A549 (cell line): Measurements from ENCODE around the gene ABCC4. TPM values are rescaled to one million over a fixed set of nuclear protein-coding genes. Genes with fewer than 3 reads are reported as not detected.

Experiments
- ATAC-seq, 2 experiments: fragments of 200-7000 bp in 1 of 2; fragments of >200 bp in 1 of 2; cut with Nextera tagmentation in 1 of 2; cut with Tn5 transposase in 1 of 2; 3 replicates each; pipeline versions ENCODE4 v1.8.0 to v1.9.1; 2018 to 2020; ENCODE audit warnings: mild to moderate bottlenecking in 1 of 2, moderate library complexity in 1 of 2
- CTCF ChIA-PET: fragments of 300-600 bp; sonication (Branson Sonifier 250); formaldehyde crosslinking; extraction: SDS; loops from one replicate; lab custom pipeline; 2021; ENCODE audit warnings: antibody characterized with exemption, inconsistent platforms; lab: Yijun Ruan, JAX
- POLR2A ChIA-PET: fragments of 350-600 bp; formaldehyde crosslinking; extraction: SDS; loops from one replicate; lab custom pipeline; 2021; ENCODE audit warnings: antibody characterized with exemption, inconsistent platforms; lab: Yijun Ruan, JAX
- DNase-seq, 2 experiments: peaks; one replicate each; pipeline versions ENCODE4 v3.0.0 to v3.0.0-alpha.2; 2011 to 2016; ENCODE audit warnings: low read depth in 1 of 2, low spot score in 1 of 2
- FAIRE-seq: peaks from 2 replicates; lab custom pipeline; 2011; peaks lifted over from hg19 to GRCh38; lab: Jason Lieb, UNC
- H3K27ac ChIP-seq, 2 experiments: fragments of >200 bp; sonication (Bioruptor Twin); formaldehyde crosslinking; 3 replicates each; pipeline ENCODE4 v1.5.1; 2016 to 2017
- H3K4me1 ChIP-seq: fragments of >200 bp; sonication (Bioruptor Twin); formaldehyde crosslinking; 3 replicates; pipeline ENCODE4 v1.6.1; 2016
- H3K4me2 ChIP-seq: fragments of >200 bp; sonication (Bioruptor Twin); formaldehyde crosslinking; 3 replicates; pipeline ENCODE4 v1.6.1; 2016
- H3K4me3 ChIP-seq: fragments of >200 bp; sonication (Bioruptor Twin); formaldehyde crosslinking; 3 replicates; pipeline ENCODE4 v1.5.1; 2016
- H3K9me3 ChIP-seq: fragments of >200 bp; sonication (Bioruptor Twin); formaldehyde crosslinking; 3 replicates; pipeline ENCODE4 v1.6.1; 2016
- BHLHE40 ChIP-seq: IDR thresholded peaks from 2 replicates; pipeline ENCODE4 v1.6.1; 2012; ENCODE audit warnings: low read depth, low read length, inconsistent platforms
- CBX8 ChIP-seq: fragments of 200-600 bp; sonication (generic); IDR thresholded peaks from 2 replicates; pipeline ENCODE4 v1.6.1; 2016
- EHF ChIP-seq: fragments of 250-450 bp; sonication (Bioruptor Pico); IDR thresholded peaks from 2 replicates; pipeline ENCODE4 v1.5.0; 2020; ENCODE audit warnings: mild to moderate bottlenecking
- EP300 ChIP-seq, 2 experiments: fragments of >200 bp; sonication (Bioruptor Twin); formaldehyde crosslinking; IDR thresholded peaks; 2 replicates in 1 of 2; 3 replicates in 1 of 2; pipeline ENCODE4 v1.6.1; 2016 to 2017
- HDAC2 ChIP-seq: fragments of 200-600 bp; sonication (generic); IDR thresholded peaks from 2 replicates; pipeline ENCODE4 v1.6.1; 2016
- HEYL ChIP-seq: fragments of 250-450 bp; sonication (Bioruptor Pico); IDR thresholded peaks from 2 replicates; pipeline ENCODE4 v1.8.0; 2021; ENCODE audit warnings: mild to moderate bottlenecking, moderate library complexity
- KDM5A ChIP-seq: fragments of 200-600 bp; sonication (generic); IDR thresholded peaks from 2 replicates; pipeline ENCODE4 v1.6.1; 2016; ENCODE audit warnings: antibody characterized with exemption, mild to moderate bottlenecking
- POLR2A ChIP-seq: IDR thresholded peaks from 2 replicates; pipeline ENCODE4 v1.6.1; 2012; ENCODE audit warnings: mild to moderate bottlenecking, low read length
- RCOR1 ChIP-seq: fragments of 150-350 bp; IDR thresholded peaks from 2 replicates; pipeline ENCODE4 v1.6.1; 2014; ENCODE audit warnings: antibody characterized with exemption, low read length, low read depth
- WGBS: methylation state at CpG from one replicate; pipeline ENCODE4 v1.1.6; 2017; ENCODE audit errors: missing lambda C conversion rate; 5-methylcytosine and 5-hydroxymethylcytosine counted together
- polyA plus RNA-seq, 4 experiments: library from polyadenylated mRNA; depleted of rRNA in 3 of 4; stranded (reverse); fragments of >200 nt; fragmentation: RNase III in 1 of 4; extraction: RNeasy Plus Mini Kit Qiagen cat#74134 plus additional on column Dnase treatment in 1 of 4; gene quantifications; 2 replicates in 3 of 4; 3 replicates in 1 of 4; pipeline ENCODE4 v1.2.3, GENCODE V29; 2011 to 2017
- small RNA-seq, 6 experiments: library from RNA; depleted of rRNA; stranded (forward); fragments of <200 nt; gene quantifications; one replicate each; pipeline ENCODE3, GENCODE V24; 2012
- TF ChIP-seq, protein P1 (sequence below): IDR thresholded peaks from 2 replicates; pipeline ENCODE4 v1.6.1; 2012

ABCC4 gene
- polyA plus RNA-seq, 2 of the 4 experiments (the other 2 are of a cell fraction) = 23.5 to 56.2 TPM

GRCh38 chr13:94974015-94974951 lies 327.0 kb downstream of the ABCC4 start:
- FAIRE-seq = no peak
- no peak overlapping the region for H3K4me3 ChIP-seq
- no peak for TF ChIP-seq BHLHE40
- no peak for TF ChIP-seq RCOR1
- no peak for TF ChIP-seq CBX8
- no peak for TF ChIP-seq HDAC2
- no peak for TF ChIP-seq HEYL (CRISPR knock-in tag)
- TF ChIP-seq, all 56 proteins: peak for 0
- no peak overlapping the region for H3K4me2 ChIP-seq
- no peaks in the 10 kb centered on the region for H3K4me1 ChIP-seq
- H3K27ac ChIP-seq = no peak overlapping the region
- ChIA-PET CTCF (interaction anchor here (1.4 to 1.7 kb wide), 2 partner anchors 8 to 354 kb away, joined by 3 read pairs; no protein-coding TSS in a partner anchor), POLR2A (no interaction called here)
- DNase-seq (no peak), ATAC-seq (no peak)
- H3K9me3 ChIP-seq = no peaks in the 10 kb centered on the region
- WGBS = 84% methylated on average over 7 of the region's 7 CpGs

DNA sequence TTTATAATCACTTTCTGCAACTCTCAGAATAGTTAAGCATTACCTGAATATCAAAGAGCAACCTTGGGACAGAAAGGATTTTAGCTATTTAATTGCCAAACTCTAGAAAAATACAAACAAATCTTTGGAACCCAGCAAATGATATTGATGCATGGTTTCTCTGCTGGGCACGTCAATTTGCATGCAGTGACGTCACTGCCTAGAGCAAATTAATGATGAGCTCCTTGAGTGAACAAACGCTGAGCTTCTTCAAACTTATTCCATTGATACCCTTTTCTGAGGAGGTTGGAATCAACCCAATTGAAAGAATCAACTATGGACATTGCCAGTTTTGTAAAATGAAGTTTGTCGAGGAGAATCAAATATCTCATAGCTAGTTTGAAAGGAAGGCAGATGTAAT lies 329.0 kb downstream of the ABCC4 start:
- no peak for TF ChIP-seq POLR2A
- TF ChIP-seq KDM5A = no peak
- no peak for TF ChIP-seq EHF (CRISPR knock-in tag)
- no peak for TF ChIP-seq EP300 (IDR thresholded peaks at IDR 0.05)
- TF ChIP-seq, protein P1, sequence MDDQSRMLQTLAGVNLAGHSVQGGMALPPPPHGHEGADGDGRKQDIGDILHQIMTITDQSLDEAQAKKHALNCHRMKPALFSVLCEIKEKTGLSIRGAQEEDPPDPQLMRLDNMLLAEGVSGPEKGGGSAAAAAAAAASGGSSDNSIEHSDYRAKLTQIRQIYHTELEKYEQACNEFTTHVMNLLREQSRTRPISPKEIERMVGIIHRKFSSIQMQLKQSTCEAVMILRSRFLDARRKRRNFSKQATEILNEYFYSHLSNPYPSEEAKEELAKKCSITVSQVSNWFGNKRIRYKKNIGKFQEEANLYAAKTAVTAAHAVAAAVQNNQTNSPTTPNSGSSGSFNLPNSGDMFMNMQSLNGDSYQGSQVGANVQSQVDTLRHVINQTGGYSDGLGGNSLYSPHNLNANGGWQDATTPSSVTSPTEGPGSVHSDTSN = no peak
- H3K4me1 ChIP-seq = peaks cover 4% of the 10 kb centered on the region; the same call in 1 of the 3 replicates
- H3K9me3 ChIP-seq = no peaks in the 10 kb centered on the region
- H3K4me2 ChIP-seq = no peak overlapping the region
- DNase-seq (no peak), ATAC-seq (no peak), FAIRE-seq (no peak)
- H3K27ac ChIP-seq = no peak overlapping the region
- CTCF ChIA-PET = interaction anchor here (0.7 to 0.8 kb wide), 3 partner anchors 169 to 207 kb away, joined by 3 read pairs; no protein-coding TSS in a partner anchor
- 82% methylated on average over 4 of the region's 4 CpGs for WGBS
- no peak overlapping the region for H3K4me3 ChIP-seq
- POLR2A ChIA-PET = no interaction called here

Small RNA genes lying within 50 kb of the gene (small RNA-seq; reads per million reads assigned to genes)
- gene RNU6-62P (0 reads per million in 6 experiments), gene RNY3P8 (0 reads per million in 6 experiments), gene RNY4P27 (0.16 to 6.4 (median 2.5) reads per million in 6 experiments)
